ENCODE data around the gene RAB8B.

Gene RAB8B

GRCh38 chr15:63194880-63195568, 5.6 kb downstream of the RAB8B start:
- H3K4me3 ChIP-seq (replicated peaks in 1 of 2; ENCODE audit: low read depth in 2 of 2, low read length in 2 of 2): no peak overlapping the region
- DNase-seq (ENCODE audit: low read depth in 2 of 2): no peak
- TF ChIP-seq CTCF (IDR thresholded peaks at IDR 0.05; ENCODE audit: low read depth, low read length): no peak

DNA sequence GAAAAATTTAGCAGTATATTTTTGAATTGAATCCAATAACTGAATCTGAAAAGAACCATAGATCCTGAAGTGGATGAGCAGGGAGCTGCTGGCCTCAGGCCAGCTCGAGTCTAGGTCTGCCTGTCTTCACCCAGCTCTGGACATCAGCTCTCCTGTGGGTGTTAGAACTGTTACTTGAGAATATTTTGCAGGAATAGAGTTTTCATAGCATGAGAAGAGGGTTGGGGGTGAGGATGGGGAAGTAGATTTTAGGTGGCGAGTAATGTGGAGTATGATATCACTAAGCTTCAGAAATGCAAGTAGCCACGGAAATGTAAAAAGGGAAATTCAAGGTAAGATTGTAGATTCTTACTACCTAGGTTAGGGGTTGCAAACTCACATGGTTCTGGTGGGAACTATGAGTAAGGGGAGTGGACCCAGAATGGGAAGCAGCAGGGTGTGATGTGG, 6.2 kb downstream of the RAB8B start:
- no peak for DNase-seq (ENCODE audit: low read depth in 2 of 2)
- H3K4me3 ChIP-seq (replicated peaks in 1 of 2; ENCODE audit: low read depth in 2 of 2, low read length in 2 of 2): no peak overlapping the region
- TF ChIP-seq CTCF (IDR thresholded peaks at IDR 0.05; ENCODE audit: low read depth, low read length): no peak

- DNase-seq (ENCODE audit: low read depth in 2 of 2): no peak
- no peak overlapping the region for H3K4me3 ChIP-seq (replicated peaks in 1 of 2; ENCODE audit: low read depth in 2 of 2, low read length in 2 of 2)
- no peak for TF ChIP-seq CTCF (IDR thresholded peaks at IDR 0.05; ENCODE audit: low read depth, low read length)
Observed at GRCh38 chr15:63196842-63197241, 7.4 kb downstream of the RAB8B start.

GRCh38 chr15:63197626-63198025, 8.2 kb downstream of the RAB8B start:
- DNase-seq (ENCODE audit: low read depth in 2 of 2): no peak
- H3K4me3 ChIP-seq (replicated peaks in 1 of 2; ENCODE audit: low read depth in 2 of 2, low read length in 2 of 2): no peak overlapping the region
- no peak for TF ChIP-seq CTCF (IDR thresholded peaks at IDR 0.05; ENCODE audit: low read depth, low read length)

- no peak overlapping the region for H3K4me3 ChIP-seq (replicated peaks in 1 of 2; ENCODE audit: low read depth in 2 of 2, low read length in 2 of 2)
- DNase-seq (ENCODE audit: low read depth in 2 of 2): peak; percentile 50 to 77
- TF ChIP-seq CTCF (IDR thresholded peaks at IDR 0.05; ENCODE audit: low read depth, low read length): no peak
Observed at GRCh38 chr15:63198371-63199250, 9.2 kb downstream of the RAB8B start.

DNA sequence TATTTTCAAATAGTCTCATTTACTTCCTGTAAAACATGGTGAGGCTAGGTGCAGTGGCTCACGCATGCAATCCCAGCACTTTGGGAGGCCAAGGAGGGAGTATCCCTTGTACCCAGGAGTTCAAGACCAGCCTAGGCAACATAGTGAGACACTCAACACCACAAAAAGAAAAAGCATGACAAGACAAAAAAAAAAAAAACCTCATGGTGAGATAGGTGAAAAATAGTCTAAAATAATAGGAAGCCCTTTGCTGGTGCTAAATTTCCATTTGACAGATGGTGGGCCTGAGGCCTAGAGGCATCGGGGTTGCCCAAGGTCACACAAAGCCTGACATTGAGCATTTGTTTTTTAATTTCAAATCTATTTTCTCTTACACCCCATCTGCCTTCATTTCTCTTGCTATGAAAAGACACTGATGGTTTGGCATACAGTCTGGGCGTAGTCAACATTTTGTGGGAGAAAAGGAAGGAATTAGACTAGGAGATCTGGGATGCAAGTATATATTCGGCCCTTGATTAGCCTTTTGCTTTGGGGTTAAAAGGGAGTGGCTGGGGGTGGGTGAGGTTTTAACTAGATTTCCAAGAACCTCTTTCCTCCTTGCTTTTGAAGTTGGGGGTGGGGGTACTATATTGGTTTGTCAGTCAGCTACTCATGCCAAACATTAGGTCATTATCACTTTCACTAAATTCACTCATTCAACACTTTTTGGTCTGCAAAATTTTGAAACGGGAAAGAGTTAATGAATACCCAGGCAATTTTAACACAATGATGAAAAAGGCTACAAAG, 11.3 kb downstream of the RAB8B start:
- no peak for TF ChIP-seq CTCF (IDR thresholded peaks at IDR 0.05; ENCODE audit: low read depth, low read length)
- no peak for DNase-seq (ENCODE audit: low read depth in 2 of 2)
- no peak overlapping the region for H3K4me3 ChIP-seq (replicated peaks in 1 of 2; ENCODE audit: low read depth in 2 of 2, low read length in 2 of 2)

All from cardiac fibroblast (primary cell).